Upper lobe of left lung (tissue), 6 donors: ENCODE results near the gene SHROOM2. TPM values are rescaled to one million over a fixed set of nuclear protein-coding genes. Genes with fewer than 3 reads are reported as not detected.

Experiments
- ATAC-seq, 2 donors: fragments of 200-7000 bp; cut with Tn5 transposase; one replicate each; pipeline ENCODE4 v1.9.1; 2022; ENCODE audit warnings: mild to moderate bottlenecking in 2 of 2, moderate library complexity in 2 of 2; ENCODE audit not compliant: low FRiP score in 2 of 2
- DNase-seq, 2 donors: peaks; one replicate each; pipeline ENCODE4 v3.0.0-alpha.2; 2019 to 2020
- H3K27ac ChIP-seq, 4 donors: fragments of 200-600 bp; sonication (generic); one replicate each; pipeline ENCODE4 v1.5.1; 2016 to 2019
- H3K27me3 ChIP-seq, 4 donors: fragments of 200-600 bp; sonication (generic); one replicate each; pipeline ENCODE4 v1.5.1; 2017 to 2019
- H3K36me3 ChIP-seq, 4 donors: fragments of 200-600 bp; sonication (generic); one replicate each; pipeline ENCODE4 v1.5.1; 2016 to 2019
- H3K4me1 ChIP-seq, 4 donors: fragments of 200-600 bp; sonication (generic); one replicate each; pipeline ENCODE4 v1.5.1; 2018 to 2019
- H3K4me3 ChIP-seq, 4 donors: fragments of 200-600 bp; sonication (generic); one replicate each; pipeline ENCODE4 v1.5.1; 2017 to 2019; ENCODE audit warnings: mild to moderate bottlenecking in 2 of 4, moderate library complexity in 1 of 4
- H3K9me3 ChIP-seq, 4 donors: fragments of 200-600 bp; sonication (generic); one replicate each; pipeline ENCODE4 v1.5.1; 2018 to 2019
- CTCF ChIP-seq, 6 experiments: fragments of 450-650 bp in 4 of 6; fragments of 200-600 bp in 2 of 6; sonication (generic) in 2 of 6; IDR thresholded peaks; one replicate each; pipeline ENCODE4 v1.5.1; 2016 to 2019; ENCODE audit warnings: antibody characterized with exemption in 6 of 6
- EP300 ChIP-seq, 4 donors: sonication (generic); formaldehyde crosslinking; IDR thresholded peaks; one replicate each; pipeline ENCODE4 v1.5.1; 2017; ENCODE audit warnings: antibody characterized with exemption in 4 of 4, control low read depth in 2 of 4
- POLR2A ChIP-seq, 4 donors: fragments of 450-650 bp; IDR thresholded peaks; one replicate each; pipeline ENCODE4 v1.5.1; 2016 to 2017; ENCODE audit warnings: antibody characterized with exemption in 4 of 4, mild to moderate bottlenecking in 2 of 4
- POLR2AphosphoS5 ChIP-seq, 2 donors: sonication (generic); formaldehyde crosslinking; IDR thresholded peaks; one replicate each; pipeline ENCODE4 v1.5.1; 2017; ENCODE audit warnings: antibody characterized with exemption in 2 of 2
- WGBS, 2 donors: methylation state at CpG; one replicate each; pipeline ENCODE4 v1.1.5; 2017 to 2018; 5-methylcytosine and 5-hydroxymethylcytosine counted together
- total RNA-seq, 6 donors: library from RNA; depleted of rRNA in 4 of 6; stranded (reverse); fragments of >200 nt in 4 of 6; gene quantifications; one replicate each; pipeline versions ENCODE4 v1.1.0 to v1.2.1, GENCODE V29; 2016 to 2021
- donor health status: DM: no; HTN: no; CAD: no; lungs with moderate emphysema.
- donor health status: DM: no; HTN: yes; CAD: no; lungs with severe emphysema.

Gene SHROOM2
- total RNA-seq, 6 donors from 2014 or later: 6.6 to 22.9 (median 11.5) TPM

GRCh38 chrX:9887659-9888297 lies 101.5 kb downstream of the SHROOM2 start:
- TF ChIP-seq POLR2AphosphoS5 (IDR thresholded peaks at IDR 0.05) (no peak), CTCF (IDR thresholded peaks at IDR 0.05) (no peak), POLR2A (IDR thresholded peaks at IDR 0.05) (no peak)
- peaks cover 0 to 3% (median 1%) of the 10 kb centered on the region in 4 donors for H3K4me1 ChIP-seq
- WGBS, 2 donors: 61 to 88% methylated on average over 7 to 11 of the region's 11 CpGs
- no peak overlapping the region for H3K27ac ChIP-seq
- H3K36me3 ChIP-seq: no peaks in the 10 kb centered on the region
- DNase-seq: no peak
- H3K27me3 ChIP-seq: no peaks in the 10 kb centered on the region
- H3K4me3 ChIP-seq: no peak overlapping the region
- no peaks in the 10 kb centered on the region for H3K9me3 ChIP-seq
- ATAC-seq: no peak

- ATAC-seq (no peak), DNase-seq (no peak)
- Histone ChIP-seq H3K36me3 (no peaks in the 10 kb centered on the region), H3K27me3 (no peaks in the 10 kb centered on the region), H3K27ac (no peak overlapping the region), H3K9me3 (no peaks in the 10 kb centered on the region), H3K4me3 (no peak overlapping the region), H3K4me1 (peaks cover 0 to 3% (median 0%) of the 10 kb centered on the region in 4 donors)
- WGBS, 2 donors: 86% methylated on average over 6 of the region's 6 CpGs
- no peak for TF ChIP-seq CTCF (IDR thresholded peaks at IDR 0.05)
- TF ChIP-seq POLR2A (IDR thresholded peaks at IDR 0.05): no peak
- no peak for TF ChIP-seq EP300 (IDR thresholded peaks at IDR 0.05)
- TF ChIP-seq POLR2AphosphoS5 (IDR thresholded peaks at IDR 0.05): no peak
Measured at GRCh38 chrX:9888953-9889470, 102.8 kb downstream of the SHROOM2 start.

GRCh38 chrX:9890681-9891091 lies 104.5 kb downstream of the SHROOM2 start:
- 20 to 82% methylated on average over 1 to 24 of the region's 24 CpGs for WGBS, 2 donors
- TF ChIP-seq POLR2AphosphoS5 (IDR thresholded peaks at IDR 0.05): no peak
- TF ChIP-seq POLR2A (IDR thresholded peaks at IDR 0.05): no peak
- no peak for TF ChIP-seq EP300 (IDR thresholded peaks at IDR 0.05)
- H3K4me1 ChIP-seq: no peaks in the 10 kb centered on the region
- H3K9me3 ChIP-seq: no peaks in the 10 kb centered on the region
- H3K36me3 ChIP-seq: peaks cover 0 to 10% (median 3%) of the 10 kb centered on the region in 4 donors
- ATAC-seq: no peak
- H3K27me3 ChIP-seq: no peaks in the 10 kb centered on the region
- H3K4me3 ChIP-seq: no peak overlapping the region
- DNase-seq: no peak
- H3K27ac ChIP-seq: no peak overlapping the region

- no peaks in the 10 kb centered on the region for H3K9me3 ChIP-seq
- H3K36me3 ChIP-seq: peaks cover 0 to 12% (median 3%) of the 10 kb centered on the region in 4 donors
- no peaks in the 10 kb centered on the region for H3K27me3 ChIP-seq
- H3K4me1 ChIP-seq: no peaks in the 10 kb centered on the region
- DNase-seq (no peak), ATAC-seq (no peak)
- no peak overlapping the region for H3K4me3 ChIP-seq
- WGBS, 2 donors: 92% methylated on average over 34 of the region's 36 CpGs; no CpG with 5 or more reads in 1 of the 2 donors
- no peak for TF ChIP-seq POLR2A (IDR thresholded peaks at IDR 0.05)
- TF ChIP-seq CTCF (IDR thresholded peaks at IDR 0.05): no peak
- TF ChIP-seq POLR2AphosphoS5 (IDR thresholded peaks at IDR 0.05): no peak
- no peak for TF ChIP-seq EP300 (IDR thresholded peaks at IDR 0.05)
- no peak overlapping the region for H3K27ac ChIP-seq
Measured at GRCh38 chrX:9895225-9895912, 109.1 kb downstream of the SHROOM2 start.

GRCh38 chrX:9897761-9898161 lies 111.5 kb downstream of the SHROOM2 start:
- Histone ChIP-seq H3K4me1 (no peaks in the 10 kb centered on the region), H3K36me3 (peaks cover 0 to 12% (median 3%) of the 10 kb centered on the region in 4 donors), H3K27me3 (no peaks in the 10 kb centered on the region), H3K9me3 (no peaks in the 10 kb centered on the region), H3K27ac (no peak overlapping the region), H3K4me3 (no peak overlapping the region)
- no peak for TF ChIP-seq POLR2A (IDR thresholded peaks at IDR 0.05)
- TF ChIP-seq CTCF (IDR thresholded peaks at IDR 0.05): no peak
- no peak for TF ChIP-seq POLR2AphosphoS5 (IDR thresholded peaks at IDR 0.05)
- TF ChIP-seq EP300 (IDR thresholded peaks at IDR 0.05): no peak
- WGBS, 2 donors: 56 to 74% methylated on average over 6 of the region's 6 CpGs
- no peak for ATAC-seq
- no peak for DNase-seq
